ENCODE data around the gene EFHC1. TPM values are rescaled to one million over a fixed set of nuclear protein-coding genes. Genes with fewer than 3 reads are reported as not detected.

Gene EFHC1
- total RNA-seq, 1 donor from 2014 or later, result 29.0 TPM

- no peak overlapping the region for H3K27ac Mint-ChIP-seq (ENCODE audit: unreplicated experiment)
- TF ChIP-seq CTCF (IDR thresholded peaks at IDR 0.05; ENCODE audit: unreplicated experiment), result no peak
- peaks cover 19% of the 10 kb centered on the region for H3K4me1 Mint-ChIP-seq (ENCODE audit: unreplicated experiment)
- no peaks in the 10 kb centered on the region for H3K27me3 Mint-ChIP-seq (ENCODE audit: unreplicated experiment)
- DNase-seq (ENCODE audit: low spot score), result no peak
- H3K9me3 Mint-ChIP-seq (ENCODE audit: unreplicated experiment), result no peaks in the 10 kb centered on the region
- H3K4me3 Mint-ChIP-seq (ENCODE audit: unreplicated experiment), result no peak overlapping the region
- no peaks in the 10 kb centered on the region for H3K36me3 Mint-ChIP-seq (ENCODE audit: low read depth, unreplicated experiment)
Measured at GRCh38 chr6:52394251-52394666, 25.9 kb upstream of the EFHC1 start.

GRCh38 chr6:52395969-52396368 is 24.2 kb upstream of the EFHC1 start:
- TF ChIP-seq CTCF (IDR thresholded peaks at IDR 0.05; ENCODE audit: unreplicated experiment), result no peak
- H3K36me3 Mint-ChIP-seq (ENCODE audit: low read depth, unreplicated experiment), result no peaks in the 10 kb centered on the region
- DNase-seq (ENCODE audit: low spot score), result no peak
- H3K27me3 Mint-ChIP-seq (ENCODE audit: unreplicated experiment), result no peaks in the 10 kb centered on the region
- no peak overlapping the region for H3K4me3 Mint-ChIP-seq (ENCODE audit: unreplicated experiment)
- no peak overlapping the region for H3K27ac Mint-ChIP-seq (ENCODE audit: unreplicated experiment)
- H3K9me3 Mint-ChIP-seq (ENCODE audit: unreplicated experiment), result no peaks in the 10 kb centered on the region
- H3K4me1 Mint-ChIP-seq (ENCODE audit: unreplicated experiment), result peaks cover 19% of the 10 kb centered on the region

- no peaks in the 10 kb centered on the region for H3K9me3 Mint-ChIP-seq (ENCODE audit: unreplicated experiment)
- H3K4me1 Mint-ChIP-seq (ENCODE audit: unreplicated experiment), result peaks cover 19% of the 10 kb centered on the region
- no peak overlapping the region for H3K27ac Mint-ChIP-seq (ENCODE audit: unreplicated experiment)
- no peak overlapping the region for H3K4me3 Mint-ChIP-seq (ENCODE audit: unreplicated experiment)
- DNase-seq (ENCODE audit: low spot score), result peak; percentile 40
- H3K27me3 Mint-ChIP-seq (ENCODE audit: unreplicated experiment), result peaks cover 2% of the 10 kb centered on the region
- peak; percentile 86 for TF ChIP-seq CTCF (IDR thresholded peaks at IDR 0.05; ENCODE audit: unreplicated experiment)
- H3K36me3 Mint-ChIP-seq (ENCODE audit: low read depth, unreplicated experiment), result peaks cover 6% of the 10 kb centered on the region
Measured at GRCh38 chr6:52399511-52400312, 20.4 kb upstream of the EFHC1 start.

- Mint-ChIP-seq H3K9me3 (ENCODE audit: unreplicated experiment) (no peaks in the 10 kb centered on the region), H3K4me3 (ENCODE audit: unreplicated experiment) (no peak overlapping the region), H3K4me1 (ENCODE audit: unreplicated experiment) (peaks cover 17% of the 10 kb centered on the region), H3K27ac (ENCODE audit: unreplicated experiment) (no peak overlapping the region), H3K27me3 (ENCODE audit: unreplicated experiment) (peaks cover 2% of the 10 kb centered on the region), H3K36me3 (ENCODE audit: low read depth, unreplicated experiment) (peaks cover 6% of the 10 kb centered on the region)
- no peak for DNase-seq (ENCODE audit: low spot score)
- TF ChIP-seq CTCF (IDR thresholded peaks at IDR 0.05; ENCODE audit: unreplicated experiment), result no peak
Measured at GRCh38 chr6:52400313-52401041, 19.7 kb upstream of the EFHC1 start.

GRCh38 chr6:52403086-52403485 is 17.1 kb upstream of the EFHC1 start:
- DNase-seq (ENCODE audit: low spot score), result no peak
- Mint-ChIP-seq H3K9me3 (ENCODE audit: unreplicated experiment) (no peaks in the 10 kb centered on the region), H3K27me3 (ENCODE audit: unreplicated experiment) (peaks cover 2% of the 10 kb centered on the region)

More at GRCh38 chr6:52403086-52403485, 17.1 kb upstream of the EFHC1 start:
- Mint-ChIP-seq H3K36me3 (ENCODE audit: low read depth, unreplicated experiment) (peaks cover 6% of the 10 kb centered on the region), H3K4me3 (ENCODE audit: unreplicated experiment) (no peak overlapping the region), H3K27ac (ENCODE audit: unreplicated experiment) (no peak overlapping the region), H3K4me1 (ENCODE audit: unreplicated experiment) (no peaks in the 10 kb centered on the region)
- TF ChIP-seq CTCF (IDR thresholded peaks at IDR 0.05; ENCODE audit: unreplicated experiment), result no peak
